ENCODE results near the gene SH2D3C.

The SH2D3C gene

GRCh38 chr9:127749090-127749787 is 29.2 kb downstream of the SH2D3C start:
- no peak for TF ChIP-seq ZFP3 (CRISPR knock-in tag; IDR thresholded peaks at IDR 0.05)
- no peak for TF ChIP-seq CREB5 (CRISPR knock-in tag; IDR thresholded peaks at IDR 0.05; ENCODE audit: low read depth)
- no peak for TF ChIP-seq ISL1 (CRISPR knock-in tag; IDR thresholded peaks at IDR 0.05)
- TF ChIP-seq CSRNP3 (CRISPR knock-in tag; IDR thresholded peaks at IDR 0.05), result no peak
- no peak for ATAC-seq

GRCh38 chr9:127746959-127747569 is 31.4 kb downstream of the SH2D3C start:
- TF ChIP-seq ISL1 (CRISPR knock-in tag; IDR thresholded peaks at IDR 0.05) (no peak), TOX (CRISPR knock-in tag; IDR thresholded peaks at IDR 0.05; ENCODE audit: borderline replicate concordance) (no peak), ESRRG (CRISPR knock-in tag; IDR thresholded peaks at IDR 0.05) (no peak), BACH2 (CRISPR knock-in tag; IDR thresholded peaks at IDR 0.05; ENCODE audit: borderline replicate concordance) (no peak), TSHZ2 (CRISPR knock-in tag; IDR thresholded peaks at IDR 0.05) (no peak), ZFP3 (CRISPR knock-in tag; IDR thresholded peaks at IDR 0.05) (no peak), ZNF8 (CRISPR knock-in tag; IDR thresholded peaks at IDR 0.05) (no peak)
- TF ChIP-seq, protein P1, sequence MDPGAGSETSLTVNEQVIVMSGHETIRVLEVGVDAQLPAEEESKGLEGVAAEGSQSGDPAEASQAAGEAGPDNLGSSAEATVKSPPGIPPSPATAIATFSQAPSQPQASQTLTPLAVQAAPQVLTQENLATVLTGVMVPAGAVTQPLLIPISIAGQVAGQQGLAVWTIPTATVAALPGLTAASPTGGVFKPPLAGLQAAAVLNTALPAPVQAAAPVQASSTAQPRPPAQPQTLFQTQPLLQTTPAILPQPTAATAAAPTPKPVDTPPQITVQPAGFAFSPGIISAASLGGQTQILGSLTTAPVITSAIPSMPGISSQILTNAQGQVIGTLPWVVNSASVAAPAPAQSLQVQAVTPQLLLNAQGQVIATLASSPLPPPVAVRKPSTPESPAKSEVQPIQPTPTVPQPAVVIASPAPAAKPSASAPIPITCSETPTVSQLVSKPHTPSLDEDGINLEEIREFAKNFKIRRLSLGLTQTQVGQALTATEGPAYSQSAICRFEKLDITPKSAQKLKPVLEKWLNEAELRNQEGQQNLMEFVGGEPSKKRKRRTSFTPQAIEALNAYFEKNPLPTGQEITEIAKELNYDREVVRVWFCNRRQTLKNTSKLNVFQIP (CRISPR knock-in tag; IDR thresholded peaks at IDR 0.05; ENCODE audit: borderline replicate concordance, low read depth), result no peak
- no peak for ATAC-seq

GRCh38 chr9:127744398-127745110 is 33.9 kb downstream of the SH2D3C start:
- no peak for ATAC-seq
- TF ChIP-seq TCF4 (CRISPR knock-in tag; IDR thresholded peaks at IDR 0.05; ENCODE audit: borderline replicate concordance) (no peak), PATZ1 (CRISPR knock-in tag; IDR thresholded peaks at IDR 0.05; ENCODE audit: borderline replicate concordance) (no peak), TSHZ2 (CRISPR knock-in tag; IDR thresholded peaks at IDR 0.05) (no peak), TOX (CRISPR knock-in tag; IDR thresholded peaks at IDR 0.05; ENCODE audit: borderline replicate concordance) (no peak), ISL1 (CRISPR knock-in tag; IDR thresholded peaks at IDR 0.05) (no peak), GLIS3 (CRISPR knock-in tag; IDR thresholded peaks at IDR 0.05) (no peak), RARB (CRISPR knock-in tag; IDR thresholded peaks at IDR 0.05) (no peak), ZNF565 (CRISPR knock-in tag; conservative IDR thresholded peaks at IDR 0.05; ENCODE audit: low read depth) (no peak), ZNF8 (CRISPR knock-in tag; IDR thresholded peaks at IDR 0.05) (no peak), ZFP3 (CRISPR knock-in tag; IDR thresholded peaks at IDR 0.05) (no peak), OSR1 (CRISPR knock-in tag; IDR thresholded peaks at IDR 0.05) (no peak), CSDC2 (CRISPR knock-in tag; IDR thresholded peaks at IDR 0.05) (no peak), PPARA (CRISPR knock-in tag; IDR thresholded peaks at IDR 0.05; ENCODE audit: borderline replicate concordance) (no peak), ESRRG (CRISPR knock-in tag; IDR thresholded peaks at IDR 0.05) (no peak), CREB5 (CRISPR knock-in tag; IDR thresholded peaks at IDR 0.05; ENCODE audit: low read depth) (no peak), BACH2 (CRISPR knock-in tag; IDR thresholded peaks at IDR 0.05; ENCODE audit: borderline replicate concordance) (no peak)
- TF ChIP-seq, protein P1 (CRISPR knock-in tag; IDR thresholded peaks at IDR 0.05; ENCODE audit: borderline replicate concordance, low read depth), result no peak
